GM12878 (cell line): Measurements from ENCODE around the gene MARF1. TPM values are rescaled to one million over a fixed set of nuclear protein-coding genes. Genes with fewer than 3 reads are reported as not detected.

ENCODE experiments used
- ATAC-seq: fragments of 200-7000 bp; cut with Tn5 transposase; 3 replicates; pipeline ENCODE4 v1.9.1; 2020; ENCODE audit warnings: mild to moderate bottlenecking, moderate library complexity
- Bru-seq: library from RNA; stranded (reverse); fragments of 400-500 nt; gene quantifications from one replicate; lab custom pipeline; 2021; lab: Mats Ljungman, UMichigan
- BruChase-seq, 2 experiments: library from RNA; stranded (reverse); fragments of 400-500 nt; gene quantifications; one replicate each; lab custom pipeline; 2021; lab: Mats Ljungman, UMichigan
- BruUV-seq: library from RNA; stranded (reverse); fragments of 400-500 nt; replicated peaks from 2 replicates; lab custom pipeline; 2021; lab: Mats Ljungman, UMichigan
- CTCF ChIA-PET: fragments of 300-600 bp; sonication (Branson Sonifier 250); formaldehyde crosslinking; extraction: SDS; loops from one replicate; lab custom pipeline; 2021; ENCODE audit warnings: inconsistent platforms; lab: Yijun Ruan, JAX
- POLR2A ChIA-PET: fragments of 350-600 bp; formaldehyde crosslinking; extraction: SDS; loops from one replicate; lab custom pipeline; 2021; ENCODE audit warnings: inconsistent platforms; lab: Charles Lee
- RAD21 ChIA-PET: fragments of 300-600 bp; sonication (Branson Sonifier 250); formaldehyde crosslinking; loops from one replicate; lab custom pipeline; 2023; ENCODE audit warnings: antibody characterized with exemption; ENCODE audit not compliant: unreplicated experiment; lab: Charles Lee
- SMC1A ChIA-PET: fragments of 300-600 bp; sonication (Branson Sonifier 250); formaldehyde crosslinking; loops from one replicate; lab custom pipeline; 2023; ENCODE audit not compliant: unreplicated experiment, uncharacterized antibody; lab: Charles Lee
- DNase-seq: peaks from one replicate; pipeline ENCODE4 v3.0.0-alpha.2; 2011; ENCODE audit warnings: low read depth, low spot score
- FAIRE-seq: peaks from 3 replicates; lab custom pipeline; 2011; peaks lifted over from hg19 to GRCh38; lab: Jason Lieb, UNC
- H2AFZ ChIP-seq: 2 replicates; pipeline ENCODE4 v1.6.0; 2011; ENCODE audit warnings: low read depth, low read length, control low read depth; ENCODE audit not compliant: control insufficient read depth
- H3K27ac ChIP-seq: 2 replicates; pipeline ENCODE4 v1.5.1; 2011; ENCODE audit warnings: control low read depth; ENCODE audit not compliant: control insufficient read depth, insufficient read depth
- H3K27me3 ChIP-seq, 2 experiments: replicated peaks in 1 of 2; 2 replicates each; pipeline versions ENCODE4 v1.6.0 to v1.6.1; 2011; ENCODE audit warnings: low read length in 1 of 2; ENCODE audit not compliant: control insufficient read depth in 2 of 2, insufficient read depth in 2 of 2
- H3K36me3 ChIP-seq, 2 experiments: 2 replicates each; pipeline ENCODE4 v1.5.1; 2011; ENCODE audit warnings: low read length in 1 of 2; ENCODE audit not compliant: control insufficient read depth in 2 of 2, insufficient read depth in 2 of 2
- H3K4me1 ChIP-seq: 2 replicates; pipeline ENCODE4 v1.6.1; 2011; ENCODE audit warnings: mild to moderate bottlenecking, low read length, moderate library complexity, mixed read lengths; ENCODE audit not compliant: control insufficient read depth, insufficient read depth
- H3K4me2 ChIP-seq: 2 replicates; pipeline ENCODE4 v1.6.0; 2011; ENCODE audit warnings: control low read depth; ENCODE audit not compliant: control insufficient read depth, insufficient read depth
- H3K4me3 ChIP-seq: fragments of 200-600 bp; sonication (generic); 2 replicates; pipeline ENCODE4 v1.5.1; 2016
- H3K79me2 ChIP-seq: 2 replicates; pipeline ENCODE4 v1.6.0; 2011; ENCODE audit warnings: low read length; ENCODE audit not compliant: control insufficient read depth, insufficient read depth
- H3K9ac ChIP-seq: 2 replicates; pipeline ENCODE4 v1.8.0; 2011; ENCODE audit warnings: low read length, control low read depth, mixed read lengths; ENCODE audit not compliant: control insufficient read depth, insufficient read depth
- H3K9me3 ChIP-seq: replicated peaks from 3 replicates; pipeline ENCODE4 v1.5.1; 2011; ENCODE audit warnings: mild to moderate bottlenecking, low read length; ENCODE audit not compliant: control insufficient read depth, insufficient read depth
- H4K20me1 ChIP-seq: 2 replicates; pipeline ENCODE4 v1.6.0; 2011; ENCODE audit not compliant: control insufficient read depth, insufficient read depth
- CBX5 ChIP-seq: sonication (generic); IDR thresholded peaks from 2 replicates; pipeline ENCODE4 v1.6.1; 2016; ENCODE audit warnings: low read depth, moderate library complexity, mild to moderate bottlenecking, inconsistent platforms
- CREM ChIP-seq: IDR thresholded peaks from 2 replicates; pipeline ENCODE4 v1.6.1; 2014; ENCODE audit warnings: antibody characterized with exemption, low read depth
- ELK1 ChIP-seq: IDR thresholded peaks from 2 replicates; pipeline ENCODE4 v1.6.1; 2012; ENCODE audit warnings: low read depth, low read length, improper control_type of control experiment
- EZH2 ChIP-seq: IDR thresholded peaks from 2 replicates; pipeline ENCODE4 v1.6.1; 2012; ENCODE audit warnings: low read depth, mild to moderate bottlenecking, control low read depth, inconsistent platforms, low read length, borderline replicate concordance; ENCODE audit not compliant: control insufficient read depth
- FOS ChIP-seq: IDR thresholded peaks from 3 replicates; pipeline ENCODE4 v1.6.1; 2011; ENCODE audit warnings: borderline replicate concordance; ENCODE audit not compliant: insufficient read length; ENCODE audit errors: extremely low read depth
- HCFC1 ChIP-seq: fragments of 150-350 bp; IDR thresholded peaks from 2 replicates; pipeline ENCODE4 v1.6.1; 2014; ENCODE audit warnings: low read length
- HDAC6 ChIP-seq: fragments of 200-600 bp; sonication (generic); IDR thresholded peaks from one replicate; pipeline ENCODE4 v1.8.0; 2017; ENCODE audit warnings: antibody characterized with exemption; ENCODE audit not compliant: unreplicated experiment
- IKZF2 ChIP-seq, 2 experiments: fragments of 450-650 bp; IDR thresholded peaks; 2 replicates each; pipeline ENCODE4 v1.6.1; 2017; ENCODE audit warnings: mild to moderate bottlenecking in 2 of 2, moderate library complexity in 2 of 2
- NFYA ChIP-seq: IDR thresholded peaks from 2 replicates; pipeline ENCODE4 v1.6.1; 2011; ENCODE audit warnings: low read depth, mild to moderate bottlenecking, low read length, improper control_type of control experiment, borderline replicate concordance
- NR2C2 ChIP-seq: IDR thresholded peaks from 2 replicates; pipeline ENCODE4 v1.6.1; 2011; ENCODE audit warnings: borderline replicate concordance, low read depth; ENCODE audit not compliant: control insufficient read depth, insufficient read length
- RB1 ChIP-seq: fragments of 450-650 bp; formaldehyde crosslinking; IDR thresholded peaks from 2 replicates; pipeline ENCODE4 v1.6.1; 2017; ENCODE audit warnings: mild to moderate bottlenecking, borderline replicate concordance
- SMAD5 ChIP-seq: IDR thresholded peaks from 2 replicates; pipeline ENCODE4 v1.6.1; 2016; ENCODE audit warnings: antibody characterized with exemption, low read depth
- SREBF1 ChIP-seq: IDR thresholded peaks from 2 replicates; pipeline ENCODE4 v1.6.1; 2012; ENCODE audit warnings: mild to moderate bottlenecking, low read length
- TAF1 ChIP-seq: IDR thresholded peaks from 2 replicates; pipeline ENCODE4 v1.6.1; 2011; ENCODE audit warnings: mild to moderate bottlenecking, low read depth, low read length, borderline replicate concordance
- TARDBP ChIP-seq: IDR thresholded peaks from 2 replicates; pipeline ENCODE4 v1.6.1; 2016; ENCODE audit warnings: borderline replicate concordance
- YY1 ChIP-seq: IDR thresholded peaks from 2 replicates; pipeline ENCODE4 v1.6.1; 2011; ENCODE audit warnings: low read depth, mild to moderate bottlenecking, low read length
- WGBS: methylation state at CpG from one replicate; pipeline ENCODE4 v1.1.6; 2016; ENCODE audit warnings: low lambda C conversion rate; ENCODE audit not compliant: insufficient replicate concordance, insufficient coverage; ENCODE audit errors: missing lambda C conversion rate; 5-methylcytosine and 5-hydroxymethylcytosine counted together
- in situ Hi-C: fragments of 300-500 bp; cut with MboI; formaldehyde crosslinking; loops from 9 replicates; pipeline ENCODE4 v1.14.3; 2018; ENCODE audit warnings: mixed read lengths
- intact Hi-C: fragments of 100-400 bp; cut with micrococcal nuclease; formaldehyde crosslinking; loops from one replicate; pipeline ENCODE4 v1.14.2; 2022; ENCODE audit not compliant: unreplicated experiment
- long read RNA-seq, 2 experiments: library from polyadenylated mRNA; unstranded; transcript quantifications; one replicate each; pipeline ENCODE4 v2.0.0, GENCODE V29; 2019 to 2020
- polyA minus RNA-seq, 3 experiments: library from RNA; depleted of rRNA, polyadenylated mRNA; stranded (reverse); fragments of >200 nt; gene quantifications; 2 replicates each; pipeline ENCODE4 v1.2.3, GENCODE V29; 2011
- polyA plus RNA-seq, 11 experiments: library from polyadenylated mRNA; depleted of rRNA in 4 of 11; unstranded in 6 of 11; stranded (reverse) in 5 of 11; fragments of >200 nt; fragmentation: Nextera tagmentation in 4 of 11; fragmentation: Illumina TruSeq in 1 of 11; extraction: Ambion mirVana in 4 of 11; extraction: Trizol in 1 of 11; gene quantifications; 1 replicate in 1 of 11; 2 replicates in 10 of 11; pipeline versions ENCODE4 v1.2.1 to v1.2.3, GENCODE V29; 2011 to 2016; ENCODE audit warnings: inconsistent platforms in 2 of 11, missing spikeins in 2 of 11, low read depth in 1 of 11
- total RNA-seq, 4 experiments: library from RNA; depleted of rRNA in 3 of 4; stranded (reverse); fragments of >200 nt in 3 of 4; fragmentation: Illumina TruSeq in 1 of 4; extraction: Trizol in 1 of 4; gene quantifications; 2 replicates each; pipeline versions ENCODE4 v1.2.1 to v1.2.3, GENCODE V29; 2013 to 2021

MARF1 gene
- total RNA-seq (2013; cell fraction: nucleolus; rRNA removed): 164 and 178 TPM in 2 replicates
- total RNA-seq (2014; rRNA removed): 11.7 and 13.8 TPM in 2 replicates
- 13.0 and 13.5 TPM in 2 replicates for total RNA-seq (2014; rRNA removed; fragmentation: Illumina TruSeq; extraction: Trizol)
- 40.1 and 41.6 TPM in 2 replicates for total RNA-seq (2021)
- 21.0 TPM for polyA plus RNA-seq (2011; ENCODE audit: low read depth)
- polyA plus RNA-seq (2011; rRNA removed): 21.4 and 24.1 TPM in 2 replicates
- polyA plus RNA-seq (2011; cell fraction: cytosol; rRNA removed): 13.3 and 19.5 TPM in 2 replicates
- 75.8 and 83.5 TPM in 2 replicates for polyA plus RNA-seq (2011; cell fraction: nucleus; rRNA removed)
- 19.9 and 20.7 TPM in 2 replicates for polyA plus RNA-seq (2012)
- polyA plus RNA-seq (2014; fragmentation: Illumina TruSeq; extraction: Trizol): 23.8 and 27.7 TPM in 2 replicates
- 1 to 10 TPM; 4.5 to 5.9 TPM for polyA plus RNA-seq (2014; fragmentation: Nextera tagmentation; extraction: Ambion mirVana)
- 19.1 and 20.7 TPM in 2 replicates for polyA plus RNA-seq (2014; rRNA removed)
- 10 to 100 TPM; 13.4 to 14.3 TPM for polyA plus RNA-seq (2016; fragmentation: Nextera tagmentation; extraction: Ambion mirVana)
- polyA minus RNA-seq (2011; rRNA and poly(A)+ RNA removed): 27.6 and 60.3 TPM in 2 replicates
- polyA minus RNA-seq (2011; cell fraction: cytosol; rRNA and poly(A)+ RNA removed): 13.4 and 13.9 TPM in 2 replicates
- 34.2 and 47.5 TPM in 2 replicates for polyA minus RNA-seq (2011; cell fraction: nucleus; rRNA and poly(A)+ RNA removed)
- percentile 87 among the genes with signal in this experiment for Bru-seq, nascent RNA
- percentile 87 among the genes with signal in this experiment for BruChase-seq, experiment 1, labeled RNA remaining after a 6-hour chase
- BruChase-seq, experiment 2, labeled RNA remaining after a 2-hour chase: percentile 89 among the genes with signal in this experiment
- long read RNA-seq, experiment 1, partial matches to known transcripts: 1 of 1 reads
- long read RNA-seq, experiment 1, other reads (novel, unspliced or antisense): 0 of 1 reads
- long read RNA-seq, experiment 2, partial matches to known transcripts: 11 of 32 reads
- long read RNA-seq, experiment 2, other reads (novel, unspliced or antisense): 17 of 32 reads

GRCh38 chr16:15643048-15643945, at the start of gene MARF1:
Gene MARF1, minus strand, starts transcription at chr16:15643154. Its CDS starts 3,921 bp downstream, at chr16:15639233.
- peaks cover 35% of the 10 kb centered on the region for H3K4me1 ChIP-seq
- FAIRE-seq: no peak
- H3K4me3 ChIP-seq: peak within 1 kb of the TSS; percentile 87
- intact Hi-C loops: loop anchor here (1.0 to 2.0 kb wide), 2 partner anchors 8 to 52 kb away; no protein-coding TSS in a partner anchor
- CTCF ChIA-PET: interaction anchor here (0.6 to 3.5 kb wide), 9 partner anchors 8 to 680 kb away, joined by 3 to 17 read pairs (median 7); no protein-coding TSS in a partner anchor
- under 1% methylated on average over 29 of the region's 58 CpGs for WGBS
- H3K27ac ChIP-seq: peak within 1 kb of the TSS; percentile 97
- H3K36me3 ChIP-seq: no peaks in the 10 kb centered on the region
- RAD21 ChIA-PET: interaction anchor here (0.6 to 2.3 kb wide), 11 partner anchors 10 to 216 kb away, joined by 3 to 20 read pairs (median 4); no protein-coding TSS in a partner anchor
- no peaks in the 10 kb centered on the region for H3K27me3 ChIP-seq
- H3K79me2 ChIP-seq: peaks cover 36% of the 10 kb centered on the region
- POLR2A ChIA-PET: interaction anchor here (0.6 to 3.7 kb wide), 6 partner anchors 8 to 1818 kb away, joined by 4 to 29 read pairs (median 12); partner anchors contain the start of gene NDE1
- ATAC-seq: peak; percentile 63
- DNase-seq: peak; percentile 77
- peak within 1 kb of the TSS; percentile 90 for H3K9ac ChIP-seq
- no peaks in the 10 kb centered on the region for H4K20me1 ChIP-seq
- BruUV-seq: TSS peak; percentile 91
- H3K4me2 ChIP-seq: peak within 1 kb of the TSS; percentile 77
- H3K9me3 ChIP-seq: no peaks in the 10 kb centered on the region
- in situ Hi-C loops: loop anchor here (25.0 kb wide), 1 partner anchor 1006 kb away; the partner anchor contains the start of genes BFAR and PARN
- H2AFZ ChIP-seq: peak within 1 kb of the TSS; percentile 81
- SMC1A ChIA-PET: interaction anchor here (0.6 to 5.5 kb wide), 11 partner anchors 8 to 216 kb away, joined by 3 to 43 read pairs (median 3); no protein-coding TSS in a partner anchor
- TF ChIP-seq ELK1 (peak; percentile 55; the same call in 1 of the 2 replicates), YY1 (peak; percentile 85), RB1 (peak; percentile 38; the same call in 1 of the 2 replicates), TARDBP (no peak), SREBF1 (no peak), CBX5 (no peak), EZH2 (no peak), HDAC6 (no peak), IKZF2 (IDR thresholded peaks at IDR 0.05) (peak; percentile 35 to 57), CREM (peak; percentile 25; the same call in 1 of the 2 replicates), FOS (no peak), NR2C2 (no peak), SMAD5 (no peak), TAF1 (peak; percentile 63; the same call in 1 of the 2 replicates), HCFC1 (peak; percentile 45), NFYA (no peak)
